GM21825 (cell line): Measurements from ENCODE around the gene KRT27.
"Not testable (repeated sequence)": the region's sequence is repeated elsewhere in the genome, so short reads cannot be mapped to it uniquely, and the experiment has no call there.

ENCODE experiments used
- ATAC-seq: cut with Tn5 transposase; IDR thresholded peaks from one replicate; pipeline ENCODE4 v1.9.1; 2021; ENCODE audit warnings: mild to moderate bottlenecking, moderate library complexity; ENCODE audit not compliant: unreplicated experiment

KRT27 gene, protein sequence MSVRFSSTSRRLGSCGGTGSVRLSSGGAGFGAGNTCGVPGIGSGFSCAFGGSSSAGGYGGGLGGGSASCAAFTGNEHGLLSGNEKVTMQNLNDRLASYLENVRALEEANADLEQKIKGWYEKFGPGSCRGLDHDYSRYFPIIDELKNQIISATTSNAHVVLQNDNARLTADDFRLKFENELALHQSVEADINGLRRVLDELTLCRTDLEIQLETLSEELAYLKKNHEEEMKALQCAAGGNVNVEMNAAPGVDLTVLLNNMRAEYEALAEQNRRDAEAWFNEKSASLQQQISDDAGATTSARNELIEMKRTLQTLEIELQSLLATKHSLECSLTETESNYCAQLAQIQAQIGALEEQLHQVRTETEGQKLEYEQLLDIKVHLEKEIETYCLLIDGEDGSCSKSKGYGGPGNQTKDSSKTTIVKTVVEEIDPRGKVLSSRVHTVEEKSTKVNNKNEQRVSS

DNA sequence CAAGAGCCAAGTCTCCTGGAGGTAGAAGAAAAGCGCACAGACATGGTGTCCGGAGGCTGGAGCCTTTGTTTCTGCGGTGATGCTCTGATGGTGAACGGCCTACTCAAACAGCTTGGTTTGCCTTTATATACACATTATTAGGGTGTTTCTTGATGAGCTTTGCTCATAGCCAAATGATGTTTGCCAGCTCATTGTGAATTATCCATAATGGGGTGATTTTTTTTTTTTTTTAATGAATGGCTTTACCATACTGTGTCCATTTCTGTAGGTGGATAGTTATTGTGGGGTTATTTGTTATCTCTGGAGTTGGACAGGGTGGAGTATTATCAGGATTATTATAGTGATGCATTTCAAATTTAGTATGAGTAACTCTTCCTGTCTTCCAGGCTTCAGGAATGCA, at the start of gene KRT27:
Gene KRT27, minus strand, starts transcription at position 101 of the 400 bp plus-strand sequence. Its CDS starts 57 bp downstream, at position 44.
- ATAC-seq, result no peak

DNA sequence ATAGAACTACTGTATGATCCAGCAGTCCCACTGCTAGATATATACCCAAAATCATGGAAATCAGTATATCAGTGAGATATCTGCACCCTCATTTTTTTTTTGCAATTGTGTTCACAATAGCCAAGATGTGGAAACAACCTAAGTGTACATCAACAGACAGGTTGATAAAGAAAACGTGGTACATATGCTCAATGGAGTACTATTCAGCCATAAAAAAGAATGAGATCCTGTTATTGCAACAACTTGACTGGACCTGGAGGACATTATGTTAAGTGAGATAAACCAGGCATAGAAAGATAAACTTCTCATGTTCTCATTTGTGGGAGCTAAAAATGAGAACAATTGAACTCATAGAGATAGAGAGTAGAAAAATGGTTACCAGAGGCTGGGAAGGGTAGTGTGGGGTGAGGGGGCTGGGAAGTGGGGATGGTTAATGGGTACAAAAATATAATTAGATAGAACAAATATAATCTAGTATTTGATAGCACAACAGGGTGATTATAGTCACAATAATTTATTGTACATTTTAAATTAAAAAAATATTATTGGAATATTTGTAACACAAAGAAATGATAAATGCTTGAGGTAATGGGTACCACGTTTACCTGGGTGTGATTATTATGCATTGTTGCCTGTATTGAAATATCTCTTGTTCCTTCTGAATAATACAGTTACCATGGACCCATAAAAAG, 47.9 kb upstream of the KRT27 start:
- no peak for ATAC-seq

DNA sequence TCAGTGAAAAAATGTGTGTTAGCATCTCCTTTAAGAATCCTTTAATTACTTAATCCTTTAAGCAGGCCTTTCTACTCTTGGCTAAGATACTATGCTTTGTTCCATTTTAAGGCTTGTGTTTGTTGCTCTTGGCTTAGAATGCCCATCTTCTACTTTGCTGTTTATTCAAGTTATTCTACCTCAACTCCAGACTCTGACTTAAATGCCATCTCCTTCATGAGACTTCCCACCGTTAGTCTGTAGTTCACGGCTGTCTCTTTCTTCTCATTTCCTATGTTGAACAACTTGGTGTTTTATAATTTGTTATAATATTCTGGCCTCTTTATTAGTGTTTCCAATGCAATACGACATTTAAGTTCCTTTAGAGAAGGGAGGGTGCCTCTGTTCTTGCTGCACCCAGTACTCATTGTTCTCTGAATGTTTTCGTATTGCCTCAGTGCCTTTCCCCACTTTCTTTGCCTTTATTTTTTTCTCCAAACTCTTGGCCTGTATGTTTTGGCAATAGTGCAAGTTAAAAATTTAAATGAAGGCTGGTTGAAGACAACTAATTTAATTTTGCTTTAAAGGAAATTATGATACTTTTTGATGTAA, 46.2 kb upstream of the KRT27 start:
- no peak for ATAC-seq

DNA sequence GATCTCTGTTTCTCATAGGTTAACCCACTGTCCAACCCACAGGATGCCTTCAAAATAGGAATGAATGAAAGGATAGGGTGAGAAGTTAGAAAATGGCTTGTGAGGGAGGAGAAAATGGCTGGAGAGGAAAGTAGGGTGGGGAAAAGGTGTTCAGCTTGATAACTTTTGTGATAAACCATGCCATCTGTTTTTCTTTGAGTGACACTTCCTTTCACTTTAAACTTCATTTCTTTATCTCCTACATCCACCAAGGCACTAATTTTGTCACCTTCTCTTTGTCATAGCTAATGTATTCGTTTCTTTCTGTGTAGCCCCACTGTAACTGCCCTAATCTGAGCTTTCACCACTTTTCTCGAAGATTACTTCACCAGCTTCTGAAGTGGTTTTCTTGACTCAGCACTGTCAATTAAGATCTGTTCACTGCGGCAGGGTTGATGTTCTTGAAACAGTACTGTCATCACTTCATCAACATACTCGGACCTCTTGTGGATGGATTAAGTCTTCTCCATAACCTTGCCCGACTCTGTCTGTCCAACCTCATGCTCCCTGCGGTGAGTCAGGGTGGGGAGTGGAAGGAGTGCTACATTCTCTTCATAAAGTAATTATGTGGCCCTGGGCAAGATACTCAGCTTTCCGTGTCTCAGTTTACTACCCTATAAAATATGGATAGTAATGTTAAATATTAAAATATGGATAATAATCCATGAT, 45.5 kb upstream of the KRT27 start:
- ATAC-seq, result no peak

DNA sequence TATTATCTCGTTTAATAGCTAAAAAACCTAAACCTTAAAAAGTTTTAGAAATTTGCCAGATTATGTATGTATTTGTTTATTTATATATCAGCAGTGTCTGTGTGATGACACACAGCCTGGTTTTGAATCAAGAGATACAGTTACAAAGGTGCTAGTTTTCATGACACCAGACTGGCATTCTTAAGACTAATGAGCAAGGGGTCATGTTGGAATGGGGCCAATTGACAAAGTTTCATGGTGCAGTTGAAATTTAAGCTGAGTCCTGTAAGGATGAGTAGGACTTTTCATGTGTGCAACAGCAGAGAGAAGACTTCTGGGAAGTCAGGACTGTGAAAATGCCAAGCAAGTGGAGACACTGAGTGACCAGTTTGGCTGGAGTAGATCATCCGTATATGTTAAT, 43.2 kb upstream of the KRT27 start:
- no peak for ATAC-seq

DNA sequence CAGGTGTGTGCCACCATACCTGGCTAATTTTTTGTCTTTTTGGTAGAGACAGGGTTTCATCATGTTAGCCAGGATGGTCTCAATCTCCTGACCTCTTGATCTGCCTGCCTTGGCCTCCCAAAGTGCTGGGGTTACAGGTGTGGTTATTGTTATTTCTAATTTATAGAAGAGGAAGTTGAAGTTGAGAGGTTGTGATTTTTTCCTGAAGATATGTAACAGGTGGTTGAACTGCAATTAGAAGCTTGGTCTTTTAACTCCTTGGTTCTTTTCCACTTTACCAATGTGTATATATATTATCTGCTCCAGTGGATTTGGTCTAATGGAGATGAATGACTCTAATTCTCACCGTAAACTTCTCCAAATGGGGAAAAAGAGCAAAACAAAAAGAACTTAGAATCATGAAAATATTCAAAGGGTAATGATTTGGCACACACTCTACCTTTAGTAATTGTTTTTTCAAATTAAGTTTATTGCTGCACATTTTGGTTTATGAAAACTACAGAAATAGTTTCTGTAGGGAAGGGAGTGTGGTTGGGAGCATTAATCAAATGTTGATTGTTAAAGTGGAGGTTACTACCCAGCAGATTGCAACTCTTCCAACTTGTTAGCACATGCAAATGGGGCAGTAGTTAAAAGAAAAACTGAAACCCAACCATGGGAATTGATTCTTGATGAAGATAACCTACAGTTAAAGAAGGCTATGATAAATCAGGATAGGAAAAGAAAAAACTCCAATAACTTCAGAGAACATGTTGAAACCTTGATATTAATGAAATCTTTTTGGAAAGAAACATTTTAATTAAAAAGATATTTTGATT, 41.9 kb upstream of the KRT27 start:
- no peak for ATAC-seq

DNA sequence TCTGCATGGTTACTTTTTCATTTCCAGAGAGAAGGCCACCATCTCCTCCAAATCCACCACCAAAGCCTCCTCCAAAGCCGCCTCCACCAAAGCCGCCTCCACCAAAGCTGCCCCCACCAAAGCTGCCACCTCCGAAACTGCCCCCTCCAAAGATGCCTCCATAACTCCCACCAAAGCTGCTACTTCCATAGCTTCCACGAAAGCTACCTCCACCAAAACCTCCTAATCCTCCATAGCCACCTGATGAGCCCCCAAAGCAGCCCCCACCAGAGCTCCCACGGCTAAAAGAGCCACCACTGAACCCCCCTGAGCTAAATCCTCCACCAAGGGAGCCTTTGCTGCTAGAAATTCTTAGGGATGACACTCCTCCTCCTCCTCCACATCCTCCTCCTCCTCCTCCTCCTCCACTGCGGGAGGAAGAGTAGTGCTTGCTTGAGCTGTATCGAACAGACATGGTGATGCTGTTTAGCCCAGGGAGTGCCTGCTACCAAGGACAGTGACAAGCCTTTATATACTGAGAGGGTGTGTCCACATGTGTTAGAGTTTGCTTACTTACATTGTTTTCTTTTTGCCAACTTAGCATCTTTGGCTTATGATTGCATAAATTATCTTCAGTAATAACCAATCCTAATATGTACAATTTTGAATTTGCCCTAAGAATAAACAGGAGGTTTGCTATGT, 39.9 kb upstream of the KRT27 start, which contains the start of gene KRT10:
Gene KRT10, minus strand, starts transcription at position 483 of the 681 bp plus-strand sequence. Its CDS starts 29 bp downstream, at position 454.
- no peak for ATAC-seq

DNA sequence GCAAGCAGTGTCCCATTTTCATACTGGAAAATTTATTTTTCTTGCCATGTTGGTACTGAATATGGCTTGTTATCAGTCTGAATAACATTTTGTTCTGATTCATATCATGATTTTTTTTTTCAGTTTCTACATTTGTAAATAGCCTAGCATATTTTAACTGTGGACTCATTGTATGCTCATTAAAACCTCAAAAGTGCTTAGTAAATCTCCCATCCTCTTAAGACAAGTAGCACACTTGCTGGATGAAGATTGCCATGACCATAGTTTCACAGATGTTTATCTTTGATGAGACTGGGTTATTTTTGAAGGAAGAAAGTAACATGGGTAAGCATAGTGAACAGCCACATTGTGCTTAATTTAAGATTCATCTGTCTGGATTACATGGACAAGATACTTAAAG, 39.2 kb upstream of the KRT27 start:
- ATAC-seq, result no peak

DNA sequence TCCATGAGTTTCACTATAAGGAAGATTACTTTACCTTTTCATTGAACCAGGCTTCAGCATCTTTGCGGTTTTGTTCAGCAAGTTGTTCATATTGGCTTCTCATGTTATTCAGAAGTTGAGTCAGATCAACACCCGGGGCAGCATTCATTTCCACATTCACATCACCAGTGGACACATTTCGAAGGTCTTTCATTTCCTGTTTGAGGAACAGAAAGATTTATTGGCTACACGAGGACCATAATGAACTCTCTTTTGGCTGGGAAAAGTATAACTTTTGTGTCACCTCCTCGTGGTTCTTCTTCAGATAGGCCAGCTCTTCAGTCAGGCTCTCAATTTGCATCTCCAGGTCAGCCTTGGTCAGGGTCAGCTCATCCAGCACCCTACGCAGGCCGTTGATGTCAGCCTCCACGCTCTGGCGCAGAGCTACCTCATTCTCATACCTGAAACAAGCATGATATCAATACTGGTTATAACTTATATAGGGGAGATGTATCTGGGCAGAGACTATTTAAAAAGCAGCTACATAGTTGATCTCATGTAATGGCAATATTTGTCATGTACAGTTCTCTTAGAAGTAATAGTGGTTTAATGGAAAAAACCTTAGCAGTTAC, 38.0 kb upstream of the KRT27 start:
- ATAC-seq, result no peak

DNA sequence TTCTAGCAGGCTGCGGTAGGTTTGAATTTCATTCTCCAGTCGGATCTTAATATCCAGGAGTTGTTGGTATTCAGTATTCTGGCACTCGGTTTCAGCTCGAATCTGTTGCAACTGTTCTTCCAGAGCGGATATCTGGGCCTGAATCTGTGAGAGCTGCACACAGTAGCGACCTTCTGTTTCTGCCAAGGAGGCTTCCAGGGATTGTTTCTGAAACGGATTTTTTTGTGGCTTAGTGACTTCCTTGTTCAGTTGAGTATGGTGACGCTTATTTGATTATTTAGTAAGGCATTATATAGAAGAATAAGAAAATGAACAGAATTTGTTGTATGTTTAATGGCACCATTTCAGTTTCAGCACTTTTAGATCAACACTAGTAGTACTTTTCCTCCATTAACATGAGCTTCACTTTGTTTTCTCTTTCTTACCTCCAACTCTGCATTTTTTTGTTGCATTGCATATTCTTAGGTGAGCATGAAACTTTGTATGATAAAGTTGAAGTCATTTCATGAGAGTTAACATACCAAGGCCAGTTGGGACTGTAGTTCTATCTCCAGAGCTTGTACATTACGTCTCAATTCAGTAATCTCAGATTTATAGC, 37.3 kb upstream of the KRT27 start:
- ATAC-seq, result no peak

DNA sequence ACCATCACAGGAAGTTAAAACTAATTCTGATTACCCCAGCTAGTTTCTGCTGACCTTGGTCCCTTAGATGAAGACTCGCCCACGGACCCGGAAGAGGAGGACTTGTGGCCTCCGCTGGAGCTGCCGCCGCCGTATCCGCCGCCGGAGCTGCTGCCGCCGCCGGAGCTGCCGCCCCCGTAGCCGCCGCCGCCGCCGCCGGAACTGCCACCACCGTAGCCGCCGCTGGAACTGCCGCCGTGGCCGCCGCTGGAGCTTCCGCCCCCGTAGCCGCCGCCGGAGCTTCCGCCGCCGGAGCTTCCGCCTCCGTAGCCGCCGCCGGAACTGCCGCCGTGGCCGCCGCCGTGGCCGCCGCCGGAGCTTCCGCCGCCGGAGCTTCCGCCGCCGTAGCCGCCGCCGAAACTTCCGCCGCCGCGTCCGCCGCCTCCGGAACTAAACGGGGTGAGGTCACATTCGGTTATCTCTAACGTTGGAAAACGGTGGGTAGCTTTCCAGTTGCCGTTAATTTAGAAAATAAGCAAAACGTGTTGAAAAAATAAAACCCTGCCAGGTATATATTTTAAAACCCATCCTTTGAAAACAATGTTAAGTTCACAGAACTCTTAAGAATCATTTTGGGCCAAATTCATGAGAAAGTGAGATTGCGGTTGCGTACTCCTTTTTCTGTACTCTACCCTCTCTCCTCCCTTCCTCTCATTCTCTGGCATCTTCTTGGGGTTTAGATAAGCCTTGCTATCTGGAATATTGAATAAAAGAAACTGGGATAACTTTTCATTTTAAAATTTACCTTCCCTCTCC, 36.6 kb upstream of the KRT27 start:
- ATAC-seq, result peak; percentile 72

DNA sequence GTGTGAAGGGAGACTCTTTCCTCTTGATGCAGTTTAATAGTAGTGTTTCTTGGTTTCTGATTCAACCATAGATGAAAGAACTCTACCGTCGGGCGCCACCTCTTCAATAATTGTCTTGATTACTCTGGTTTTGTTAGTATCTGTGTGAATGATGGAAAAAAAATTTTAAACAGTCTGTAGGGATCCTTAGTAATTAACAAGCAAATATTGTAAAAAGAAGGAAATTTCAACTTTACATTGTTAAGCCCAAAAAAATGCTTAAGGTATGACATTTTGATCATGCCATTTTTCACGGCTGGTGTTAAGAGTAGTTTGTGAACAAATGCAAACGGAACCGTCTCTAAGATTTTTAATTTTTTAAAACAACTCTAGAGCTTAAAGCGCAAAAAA, 36.0 kb upstream of the KRT27 start:
- no peak for ATAC-seq

DNA sequence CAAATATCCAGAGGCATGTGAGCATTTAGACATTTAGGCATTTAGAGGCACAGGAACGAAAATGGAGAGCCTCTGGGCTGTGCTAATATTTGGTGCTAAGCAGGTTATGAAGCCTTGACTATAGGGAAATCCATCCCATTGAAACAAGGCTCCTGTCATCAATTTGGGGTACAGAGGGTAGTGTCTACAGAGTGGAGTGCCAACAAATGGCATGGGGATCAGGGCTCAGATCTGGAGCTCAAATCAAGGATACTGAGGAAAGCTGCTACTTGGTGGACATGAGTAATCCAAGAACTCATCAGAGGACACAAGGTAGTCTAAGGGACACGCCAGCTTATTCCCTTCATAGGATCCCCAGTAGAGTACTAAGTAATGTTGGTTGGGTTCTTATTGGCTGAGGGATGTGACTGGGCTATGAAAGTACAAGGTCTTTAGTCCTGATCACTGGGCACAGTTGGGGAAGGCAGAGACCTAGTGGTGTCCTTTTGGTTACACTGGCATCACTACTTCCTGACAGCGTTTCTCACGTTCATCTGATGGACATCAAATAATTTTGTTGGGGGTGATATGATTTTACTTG, 34.8 kb upstream of the KRT27 start:
- ATAC-seq, result no peak

DNA sequence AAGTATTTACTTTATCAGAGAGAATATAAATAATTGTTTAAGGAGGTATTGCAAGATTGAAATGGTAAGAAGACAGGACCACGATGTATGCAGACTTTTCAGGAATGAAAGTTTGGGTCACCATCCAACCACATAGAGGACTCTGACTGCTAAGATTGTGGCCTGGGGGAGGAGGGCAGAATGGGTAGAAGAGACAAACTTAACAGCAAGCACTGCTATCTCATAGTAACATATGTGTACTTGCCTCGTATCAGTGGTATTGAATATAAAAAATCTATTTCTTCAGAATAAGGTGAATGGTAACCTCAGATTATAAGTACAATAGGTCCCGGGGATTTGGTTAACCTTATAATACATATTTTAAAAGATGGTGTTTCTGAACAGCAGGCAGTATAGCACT, 34.2 kb upstream of the KRT27 start:
- ATAC-seq, result no peak

DNA sequence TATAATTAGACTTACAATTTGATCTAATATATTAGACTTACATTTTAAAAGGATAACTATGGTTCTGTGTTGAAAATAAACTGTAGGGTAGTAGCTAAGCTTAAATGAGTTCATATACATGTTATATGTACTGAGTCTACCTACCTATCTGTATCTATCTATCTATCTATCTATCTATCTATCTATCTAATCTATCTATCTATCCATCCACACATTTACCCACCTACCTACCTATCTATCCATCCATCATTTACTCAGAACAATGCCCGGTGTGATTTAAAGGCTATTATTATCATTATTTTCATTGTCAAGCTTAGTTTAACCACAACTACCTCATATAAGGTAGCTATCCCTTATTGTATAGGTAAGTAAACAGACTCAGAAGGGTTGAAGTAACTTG, 33.0 kb upstream of the KRT27 start:
- ATAC-seq, result no peak

DNA sequence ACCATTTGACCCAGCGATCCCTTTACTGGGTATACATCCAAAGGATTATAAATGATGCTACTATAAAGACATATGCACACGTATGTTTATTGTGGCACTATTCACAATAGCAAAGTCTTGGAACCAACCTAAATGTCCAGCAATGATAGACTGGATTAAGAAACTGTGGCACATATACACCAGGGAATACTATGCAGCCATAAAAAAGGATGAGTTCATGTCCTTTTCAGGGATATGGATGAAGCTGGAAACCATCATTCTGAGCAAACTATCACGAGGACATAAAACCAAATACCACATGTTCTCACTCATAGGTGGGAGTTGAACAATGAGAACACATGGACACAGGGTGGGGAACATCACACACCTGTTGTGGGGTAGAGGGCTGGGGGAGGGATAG, 32.3 kb upstream of the KRT27 start:
- not testable (repeated sequence) for ATAC-seq

DNA sequence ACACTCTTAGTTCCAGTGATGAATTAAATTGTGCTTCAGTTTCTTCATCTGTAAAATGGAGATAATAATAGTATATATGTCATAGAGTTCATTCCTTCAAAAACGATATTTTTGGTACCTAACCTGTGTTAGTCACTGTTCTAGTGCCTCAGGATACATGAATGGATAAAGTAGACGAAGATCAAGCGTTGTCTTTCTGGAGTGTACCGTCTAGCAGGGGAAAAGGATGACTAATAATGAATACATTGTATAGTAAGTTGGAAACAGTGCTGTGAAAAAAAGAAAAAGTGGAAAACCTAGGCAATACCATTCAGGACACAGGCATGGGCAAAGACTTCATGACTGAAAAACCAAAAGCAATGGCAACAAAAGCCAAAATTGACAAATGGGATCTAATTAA, 31.5 kb upstream of the KRT27 start:
- ATAC-seq, result no peak

DNA sequence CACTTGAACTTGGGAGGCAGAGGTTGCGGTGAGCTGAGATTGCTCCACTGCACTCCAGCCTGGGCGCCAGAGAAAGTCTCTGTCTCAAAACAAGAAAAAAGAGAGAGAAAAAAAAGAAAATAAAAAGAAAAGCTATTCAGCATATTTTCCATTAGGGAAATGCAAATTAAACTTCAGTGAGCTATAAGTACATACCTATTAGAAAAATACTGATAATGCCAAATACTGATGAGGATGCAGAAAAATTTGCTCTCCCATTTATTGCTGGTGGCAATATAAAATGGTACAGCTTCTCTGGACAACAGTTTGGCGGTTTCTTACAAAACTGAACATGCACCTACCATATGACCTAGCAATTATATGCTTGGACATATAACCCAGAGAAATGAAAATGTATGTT, 30.3 kb upstream of the KRT27 start:
- no peak for ATAC-seq
